22Rv1 (cell line): ENCODE measurements around the gene ITPK1.

Source experiments
- H3K27ac ChIP-seq: fragments of 450-650 bp; 2 replicates; pipeline ENCODE4 v1.5.1; 2017
- CTCF ChIP-seq: fragments of 450-650 bp; IDR thresholded peaks from 2 replicates; pipeline ENCODE4 v1.5.1; 2017; ENCODE audit warnings: mild to moderate bottlenecking
- ZFX ChIP-seq: fragments of 450-650 bp; IDR thresholded peaks from 2 replicates; pipeline ENCODE4 v1.6.1; 2017; ENCODE audit warnings: antibody characterized with exemption, borderline replicate concordance

The ITPK1 gene

GRCh38 chr14:93122826-93123225 lies 7.1 kb upstream of the ITPK1 start:
- TF ChIP-seq ZFX (no peak), CTCF (no peak)
- no peak overlapping the region for H3K27ac ChIP-seq

- TF ChIP-seq CTCF (no peak), ZFX (no peak)
- no peak overlapping the region for H3K27ac ChIP-seq
Observed at GRCh38 chr14:93121030-93121834, 5.5 kb upstream of the ITPK1 start.

- TF ChIP-seq ZFX: no peak
- TF ChIP-seq CTCF: no peak
- H3K27ac ChIP-seq: no peak overlapping the region
Observed at GRCh38 chr14:93120517-93120916, 4.8 kb upstream of the ITPK1 start.

- TF ChIP-seq CTCF: no peak
- no peak for TF ChIP-seq ZFX
- H3K27ac ChIP-seq: peak overlapping the region; percentile 96
Observed at GRCh38 chr14:93116676-93117200, 1.0 kb upstream of the ITPK1 start.

GRCh38 chr14:93115069-93115820 lies 480 bp downstream of the ITPK1 start:
- H3K27ac ChIP-seq: peak overlapping the region; percentile 96
- TF ChIP-seq ZFX: no peak
- no peak for TF ChIP-seq CTCF

GRCh38 chr14:93114713-93115068 lies 1.0 kb downstream of the ITPK1 start:
- TF ChIP-seq CTCF (no peak), ZFX (no peak)
- peak overlapping the region; percentile 96 for H3K27ac ChIP-seq

- no peak for TF ChIP-seq CTCF
- no peak for TF ChIP-seq ZFX
- peak overlapping the region; percentile 96 for H3K27ac ChIP-seq
Observed at GRCh38 chr14:93114068-93114710, 1.5 kb downstream of the ITPK1 start.
